ENCODE measurements around the gene FAS. TPM values are rescaled to one million over a fixed set of nuclear protein-coding genes. Genes with fewer than 3 reads are reported as not detected.
A peak's percentile ranks its signal among the peaks of the same experiment; 100 is the strongest.

The FAS gene
- total and polyA plus RNA-seq, 11 donors, result 1.6 to 15.6 (median 3.9) TPM

- peaks cover 0 to 80% (median 16%) of the 10 kb centered on the region in 12 donors for H3K4me1 ChIP-seq
- no peak for DNase-seq
- WGBS, 4 donors, result 13 to 65% (median 52%) methylated on average over 1 of the region's 1 CpG
- no peaks in the 10 kb centered on the region for H3K9me3 ChIP-seq
- no peak for ATAC-seq
- no peaks in the 10 kb centered on the region for H3K27me3 ChIP-seq
- peak overlapping the region in 9 of 12 donors; percentile 1 to 96 (median 84) for H3K4me3 ChIP-seq
- intact Hi-C loops (cut with DNase I), result no loop called here
- H3K36me3 ChIP-seq, result no peaks in the 10 kb centered on the region
- H3K27ac ChIP-seq, result peak overlapping the region in 6 of 12 donors; percentile 38 to 99 (median 96)
- TF ChIP-seq POLR2A (IDR thresholded peaks at IDR 0.05) (no peak), CTCF (IDR thresholded peaks at IDR 0.05) (no peak)
Measured at GRCh38 chr10:88994019-88994418, 3.4 kb downstream of the FAS start.

DNA sequence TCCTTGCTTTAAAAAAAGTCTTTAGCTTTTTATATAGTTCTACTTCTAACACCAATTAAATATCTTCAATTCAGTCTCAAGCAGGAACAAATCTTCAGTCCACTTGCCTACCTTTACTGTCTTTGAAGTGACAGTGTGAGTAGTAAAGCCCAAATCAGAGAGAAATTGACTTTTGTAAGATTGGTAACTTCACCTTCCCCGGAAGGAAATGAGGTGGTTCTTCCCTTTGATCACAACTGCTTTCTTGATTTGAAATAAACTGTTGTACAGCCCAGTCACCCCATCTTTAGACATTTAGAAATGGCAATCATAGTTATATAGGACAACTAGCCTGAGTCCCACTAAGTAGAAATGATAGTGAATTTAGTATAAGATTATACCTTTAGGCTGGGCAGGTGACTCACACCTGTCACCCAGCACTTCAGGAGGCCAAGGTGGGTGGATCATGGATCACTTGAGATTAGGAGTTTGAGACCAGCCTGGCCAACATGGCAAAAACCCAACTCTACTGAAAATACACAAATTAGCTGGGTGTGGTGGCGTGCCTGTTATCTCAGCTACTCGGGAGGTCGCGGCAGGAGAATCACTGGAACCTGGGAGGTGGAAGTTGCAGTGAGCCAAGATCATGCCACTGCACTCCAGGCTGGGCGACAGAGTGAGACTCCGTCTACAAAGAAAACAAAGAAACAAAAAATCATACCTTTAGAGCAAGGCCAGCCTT, 4.7 kb downstream of the FAS start:
- Histone ChIP-seq H3K27me3 (no peaks in the 10 kb centered on the region), H3K9me3 (no peaks in the 10 kb centered on the region), H3K4me3 (peak overlapping the region in 3 of 12 donors; percentile 1 to 16 (median 14)), H3K27ac (peak overlapping the region in 5 of 12 donors; percentile 9 to 53 (median 19)), H3K36me3 (no peaks in the 10 kb centered on the region), H3K4me1 (peaks cover 0 to 77% (median 9%) of the 10 kb centered on the region in 12 donors)
- DNase-seq (no peak), ATAC-seq (no peak)
- intact Hi-C loops (cut with DNase I), result no loop called here
- TF ChIP-seq POLR2A (IDR thresholded peaks at IDR 0.05) (no peak), CTCF (IDR thresholded peaks at IDR 0.05) (no peak)
- 74 to 90% (median 77%) methylated on average over 7 of the region's 7 CpGs for WGBS, 4 donors

DNA sequence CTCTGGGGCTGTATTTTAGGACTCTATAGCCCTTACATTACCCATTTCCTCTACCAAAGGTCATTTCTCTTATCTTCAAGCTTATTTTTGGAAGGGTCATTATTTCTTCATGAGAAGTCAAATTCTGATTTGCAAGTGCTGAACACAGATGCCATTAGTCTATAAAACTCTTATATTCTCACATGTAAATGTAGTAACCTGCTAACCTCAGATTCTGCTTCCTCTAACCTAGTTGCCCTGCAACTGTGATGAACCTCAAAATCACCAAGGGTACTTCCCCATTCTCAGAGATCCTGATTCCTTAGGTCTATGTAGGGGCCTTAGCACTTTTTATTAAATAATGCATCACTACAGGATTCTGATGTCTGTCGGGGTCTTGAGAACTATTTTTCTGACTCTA, 6.3 kb downstream of the FAS start:
- Histone ChIP-seq H3K4me3 (no peak overlapping the region), H3K4me1 (peaks cover 0 to 91% (median 14%) of the 10 kb centered on the region in 12 donors), H3K36me3 (no peaks in the 10 kb centered on the region), H3K27ac (peak overlapping the region in 1 of 12 donors; percentile 53), H3K9me3 (no peaks in the 10 kb centered on the region), H3K27me3 (no peaks in the 10 kb centered on the region)
- no peak for ATAC-seq
- intact Hi-C loops (cut with DNase I), result no loop called here
- DNase-seq, result no peak
- WGBS, 4 donors, result 93 to 97% (median 95%) methylated on average over 1 of the region's 1 CpG
- TF ChIP-seq POLR2A (IDR thresholded peaks at IDR 0.05), result no peak
- no peak for TF ChIP-seq CTCF (IDR thresholded peaks at IDR 0.05)

GRCh38 chr10:88999625-89000024, 9.0 kb downstream of the FAS start:
- H3K27me3 ChIP-seq, result no peaks in the 10 kb centered on the region
- intact Hi-C loops (cut with DNase I), result no loop called here
- peaks cover 0 to 78% (median 18%) of the 10 kb centered on the region in 12 donors for H3K4me1 ChIP-seq
- peak overlapping the region in 9 of 12 donors; percentile 14 to 62 (median 37) for H3K27ac ChIP-seq
- no peaks in the 10 kb centered on the region for H3K9me3 ChIP-seq
- TF ChIP-seq CTCF (IDR thresholded peaks at IDR 0.05) (no peak), POLR2A (IDR thresholded peaks at IDR 0.05) (no peak)
- H3K4me3 ChIP-seq, result peak overlapping the region in 8 of 12 donors; percentile 15 to 45 (median 28)
- 56 to 70% (median 63%) methylated on average over 1 of the region's 1 CpG for WGBS, 4 donors
- H3K36me3 ChIP-seq, result peaks cover 0 to 21% (median 17%) of the 10 kb centered on the region in 9 donors
- ATAC-seq (no peak), DNase-seq (no peak)

Data from heart left ventricle (tissue), 16 donors.